Sigmoid colon (tissue), 4 donors: Measurements from ENCODE around the gene IRF7.
A peak's percentile ranks its signal among the peaks of the same experiment; 100 is the strongest.

ENCODE experiments used
- EP300 ChIP-seq, 4 donors: sonication (generic); formaldehyde crosslinking; IDR thresholded peaks; one replicate each; pipeline ENCODE4 v1.6.1; 2017; ENCODE audit warnings: antibody characterized with exemption in 4 of 4
- POLR2A ChIP-seq, 2 donors: fragments of 450-650 bp; IDR thresholded peaks; one replicate each; pipeline ENCODE4 v1.6.1; 2016; ENCODE audit warnings: antibody characterized with exemption in 2 of 2, mild to moderate bottlenecking in 2 of 2, moderate library complexity in 2 of 2
- TF ChIP-seq, protein P1 (sequence below), 4 experiments: fragments of 450-650 bp in 3 of 4; fragments of 200-600 bp in 1 of 4; IDR thresholded peaks; one replicate each; pipeline ENCODE4 v1.5.1; 2016 to 2019; ENCODE audit warnings: antibody characterized with exemption in 4 of 4, mild to moderate bottlenecking in 3 of 4, moderate library complexity in 2 of 4

GRCh38 chr11:623999-624704 is 8.4 kb upstream of the IRF7 start:
- TF ChIP-seq, protein P1, sequence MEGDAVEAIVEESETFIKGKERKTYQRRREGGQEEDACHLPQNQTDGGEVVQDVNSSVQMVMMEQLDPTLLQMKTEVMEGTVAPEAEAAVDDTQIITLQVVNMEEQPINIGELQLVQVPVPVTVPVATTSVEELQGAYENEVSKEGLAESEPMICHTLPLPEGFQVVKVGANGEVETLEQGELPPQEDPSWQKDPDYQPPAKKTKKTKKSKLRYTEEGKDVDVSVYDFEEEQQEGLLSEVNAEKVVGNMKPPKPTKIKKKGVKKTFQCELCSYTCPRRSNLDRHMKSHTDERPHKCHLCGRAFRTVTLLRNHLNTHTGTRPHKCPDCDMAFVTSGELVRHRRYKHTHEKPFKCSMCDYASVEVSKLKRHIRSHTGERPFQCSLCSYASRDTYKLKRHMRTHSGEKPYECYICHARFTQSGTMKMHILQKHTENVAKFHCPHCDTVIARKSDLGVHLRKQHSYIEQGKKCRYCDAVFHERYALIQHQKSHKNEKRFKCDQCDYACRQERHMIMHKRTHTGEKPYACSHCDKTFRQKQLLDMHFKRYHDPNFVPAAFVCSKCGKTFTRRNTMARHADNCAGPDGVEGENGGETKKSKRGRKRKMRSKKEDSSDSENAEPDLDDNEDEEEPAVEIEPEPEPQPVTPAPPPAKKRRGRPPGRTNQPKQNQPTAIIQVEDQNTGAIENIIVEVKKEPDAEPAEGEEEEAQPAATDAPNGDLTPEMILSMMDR (IDR thresholded peaks at IDR 0.05) = no peak
- TF ChIP-seq EP300 (IDR thresholded peaks at IDR 0.05) (no peak), POLR2A (IDR thresholded peaks at IDR 0.05) (peak in 1 of 2 donors; percentile 54)
